Kidney epithelial cell (primary cell): ENCODE data around the gene MARCHF9. TPM values are rescaled to one million over a fixed set of nuclear protein-coding genes. Genes with fewer than 3 reads are reported as not detected.

Experiments used
- DNase-seq: peaks from one replicate; pipeline ENCODE4 v3.0.0-alpha.2; 2010; ENCODE audit warnings: low read depth
- H3K27me3 ChIP-seq: 2 replicates; pipeline ENCODE4 v1.6.0; 2011; ENCODE audit warnings: low read length; ENCODE audit not compliant: control insufficient read depth, insufficient read depth
- H3K36me3 ChIP-seq: 2 replicates; pipeline ENCODE4 v1.5.1; 2011; ENCODE audit warnings: low read length; ENCODE audit not compliant: control insufficient read depth, insufficient read depth
- H3K4me3 ChIP-seq: 2 replicates; pipeline ENCODE4 v1.5.1; 2011; ENCODE audit warnings: low read depth, mild to moderate bottlenecking, control low read depth, low read length
- CTCF ChIP-seq: IDR thresholded peaks from 2 replicates; pipeline ENCODE4 v1.5.1; 2011; ENCODE audit warnings: mild to moderate bottlenecking, moderate library complexity, low read length, control low read depth, inconsistent platforms; ENCODE audit not compliant: insufficient read depth, poor library complexity, severe bottlenecking
- total RNA-seq: library from RNA; depleted of rRNA; stranded (reverse); fragments of >200 nt; gene quantifications from 2 replicates; pipeline ENCODE4 v1.2.3, GENCODE V29; 2015

MARCHF9 gene
- total RNA-seq, 1 donor from 2014 or later = 16.7 TPM

GRCh38 chr12:57736741-57737466, 18.0 kb upstream of the MARCHF9 start:
- Histone ChIP-seq H3K36me3 (no peaks in the 10 kb centered on the region), H3K27me3 (peaks cover 95% of the 10 kb centered on the region), H3K4me3 (no peak overlapping the region)
- no peak for TF ChIP-seq CTCF
- no peak for DNase-seq

GRCh38 chr12:57737467-57738460, 17.1 kb upstream of the MARCHF9 start:
- Histone ChIP-seq H3K4me3 (no peak overlapping the region), H3K27me3 (peaks cover 91% of the 10 kb centered on the region), H3K36me3 (no peaks in the 10 kb centered on the region)
- no peak for DNase-seq
- peak; percentile 5 for TF ChIP-seq CTCF

- no peak within 1 kb of the TSS for H3K4me3 ChIP-seq
- no peaks in the 10 kb centered on the region for H3K36me3 ChIP-seq
- no peak for DNase-seq
- H3K27me3 ChIP-seq = peaks cover 82% of the 10 kb centered on the region
- no peak for TF ChIP-seq CTCF
These were observed 16.2 kb upstream of the MARCHF9 start, which contains the start of gene AGAP2 for GRCh38 chr12:57738661-57739237. Gene AGAP2 (minus strand): TSS chr12:57738742. CDS start chr12:57738246, 496 bp downstream.

DNA sequence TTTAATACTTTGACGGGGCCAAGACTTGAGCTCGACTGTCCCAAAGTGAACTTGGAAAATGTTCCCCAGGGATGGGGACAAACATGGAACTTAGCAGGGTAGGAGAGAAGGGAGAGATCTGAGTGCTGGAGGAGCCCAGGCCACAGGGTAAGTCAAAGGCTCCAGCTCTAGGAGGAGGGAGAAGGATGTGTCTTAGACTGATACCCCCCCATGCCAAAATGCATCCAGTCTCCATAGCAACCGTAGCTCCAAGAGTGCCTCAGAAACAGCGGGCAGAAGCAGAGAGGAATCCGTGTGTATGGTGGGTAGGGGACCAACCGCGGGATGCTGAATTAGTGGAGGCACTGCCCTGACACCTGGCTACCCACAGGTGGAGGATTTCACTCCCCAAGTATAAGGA, 15.5 kb upstream of the MARCHF9 start:
- Histone ChIP-seq H3K36me3 (no peaks in the 10 kb centered on the region), H3K27me3 (peaks cover 75% of the 10 kb centered on the region), H3K4me3 (no peak overlapping the region)
- DNase-seq = no peak
- TF ChIP-seq CTCF = no peak

GRCh38 chr12:57739914-57740538, 14.9 kb upstream of the MARCHF9 start:
- no peak for TF ChIP-seq CTCF
- no peaks in the 10 kb centered on the region for H3K36me3 ChIP-seq
- H3K27me3 ChIP-seq = peaks cover 69% of the 10 kb centered on the region
- DNase-seq = no peak
- no peak overlapping the region for H3K4me3 ChIP-seq
